Endothelial cell of umbilical vein (primary cell): ENCODE results near the gene DOCK4. TPM values are rescaled to one million over a fixed set of nuclear protein-coding genes. Genes with fewer than 3 reads are reported as not detected.

Experiments
- BruUV-seq: library from RNA; stranded (reverse); fragments of 400-500 nt; replicated peaks from 2 replicates; lab custom pipeline; 2021; lab: Mats Ljungman, UMichigan
- CTCF ChIA-PET: fragments of 300-600, 350-600 bp; sonication (Branson Sonifier 250); formaldehyde crosslinking; loops from one replicate; lab custom pipeline; 2021; ENCODE audit warnings: antibody characterized with exemption, inconsistent platforms; lab: Charles Lee
- POLR2A ChIA-PET: fragments of 300-600, 350-600 bp; sonication (Branson Sonifier 250); formaldehyde crosslinking; loops from one replicate; lab custom pipeline; 2021; ENCODE audit warnings: antibody characterized with exemption, inconsistent platforms; lab: Charles Lee
- DNase-seq: peaks from one replicate; pipeline ENCODE4 v3.0.0-alpha.2; 2011; ENCODE audit warnings: low read depth, low spot score
- FAIRE-seq: peaks from 2 replicates; lab custom pipeline; 2011; peaks lifted over from hg19 to GRCh38; lab: Jason Lieb, UNC
- H2AFZ ChIP-seq: 2 replicates; pipeline ENCODE4 v1.6.0; 2012; ENCODE audit warnings: low read depth, low read length, control low read depth, inconsistent platforms
- H3K27ac ChIP-seq: 2 replicates; pipeline ENCODE4 v1.5.1; 2011; ENCODE audit warnings: low read depth, mild to moderate bottlenecking, control low read depth, low read length, moderate library complexity; ENCODE audit not compliant: insufficient read depth
- H3K27me3 ChIP-seq, 2 experiments: 2 replicates each; pipeline versions ENCODE4 v1.6.0 to v1.6.1; 2011; ENCODE audit warnings: low read length in 2 of 2, mixed read lengths in 1 of 2; ENCODE audit not compliant: control insufficient read depth in 2 of 2, insufficient read depth in 2 of 2
- H3K36me3 ChIP-seq, 2 experiments: 2 replicates in 1 of 2; 3 replicates in 1 of 2; pipeline ENCODE4 v1.5.1; 2011; ENCODE audit warnings: low read length in 2 of 2, mild to moderate bottlenecking in 1 of 2, moderate library complexity in 1 of 2; ENCODE audit not compliant: control insufficient read depth in 2 of 2, insufficient read depth in 2 of 2; ENCODE audit errors: extremely low read depth in 1 of 2
- H3K4me1 ChIP-seq: 3 replicates; pipeline ENCODE4 v1.5.1; 2011; ENCODE audit warnings: mild to moderate bottlenecking, low read length; ENCODE audit not compliant: control insufficient read depth, insufficient read depth; ENCODE audit errors: extremely low read depth
- H3K4me2 ChIP-seq: 2 replicates; pipeline ENCODE4 v1.6.1; 2011; ENCODE audit warnings: low read length, control low read depth, mixed read lengths; ENCODE audit not compliant: insufficient read depth
- H3K4me3 ChIP-seq, 3 experiments: fragments of 200-600 bp in 1 of 3; sonication (generic), shearing (Covaris generic) in 1 of 3; replicated peaks in 1 of 3; 2 replicates each; pipeline ENCODE4 v1.5.1; 2011 to 2016; ENCODE audit warnings: control low read depth in 3 of 3, low read length in 3 of 3, mild to moderate bottlenecking in 2 of 3, inconsistent platforms in 1 of 3, low read depth in 1 of 3, moderate library complexity in 1 of 3; ENCODE audit not compliant: insufficient read depth in 1 of 3
- H3K79me2 ChIP-seq: 2 replicates; pipeline ENCODE4 v1.6.0; 2012; ENCODE audit warnings: low read length, inconsistent platforms; ENCODE audit not compliant: control insufficient read depth, insufficient read depth
- H3K9ac ChIP-seq: replicated peaks from 2 replicates; pipeline ENCODE3; 2011; ENCODE audit warnings: low read length, control low read depth; ENCODE audit not compliant: insufficient read depth; ENCODE audit errors: extremely low read depth
- H3K9me1 ChIP-seq: replicated peaks from 3 replicates; pipeline ENCODE4 v1.6.0; 2011; ENCODE audit warnings: mild to moderate bottlenecking, low read length; ENCODE audit not compliant: control insufficient read depth, insufficient read depth; ENCODE audit errors: extremely low read depth
- H3K9me3 ChIP-seq: replicated peaks from 2 replicates; pipeline ENCODE4 v1.5.1; 2012; ENCODE audit warnings: low read length, inconsistent platforms; ENCODE audit not compliant: control insufficient read depth, insufficient read depth
- H4K20me1 ChIP-seq: replicated peaks from 2 replicates; pipeline ENCODE3; 2011; ENCODE audit warnings: mild to moderate bottlenecking, low read length; ENCODE audit not compliant: control insufficient read depth, insufficient read depth; ENCODE audit errors: extremely low read depth
- EZH2 ChIP-seq: IDR thresholded peaks from 2 replicates; pipeline ENCODE4 v1.6.1; 2012; ENCODE audit warnings: borderline replicate concordance, low read depth, mild to moderate bottlenecking, moderate library complexity, low read length, inconsistent platforms; ENCODE audit not compliant: severe bottlenecking
- FOS ChIP-seq: IDR thresholded peaks from 2 replicates; pipeline ENCODE4 v1.6.1; 2011; ENCODE audit warnings: mild to moderate bottlenecking, low read length, moderate library complexity, borderline replicate concordance; ENCODE audit not compliant: insufficient read depth
- GATA2 ChIP-seq: IDR thresholded peaks from 2 replicates; pipeline ENCODE4 v1.7.0; 2011; ENCODE audit warnings: low read depth, mild to moderate bottlenecking, moderate library complexity, mixed read lengths, low read length; ENCODE audit not compliant: insufficient read length, insufficient read depth
- JUN ChIP-seq: IDR thresholded peaks from 2 replicates; pipeline ENCODE4 v1.6.1; 2011; ENCODE audit warnings: borderline replicate concordance, low read depth; ENCODE audit not compliant: insufficient read length, insufficient read depth
- MYC ChIP-seq: IDR thresholded peaks from one replicate; pipeline ENCODE4 v1.6.1; 2011; ENCODE audit warnings: mild to moderate bottlenecking, low read depth, low read length
- POLR2A ChIP-seq: IDR thresholded peaks from 2 replicates; pipeline ENCODE4 v1.6.1; 2012; ENCODE audit warnings: low read depth, mild to moderate bottlenecking, control low read depth, low read length
- POLR2AphosphoS5 ChIP-seq: IDR thresholded peaks from 2 replicates; pipeline ENCODE4 v1.6.1; 2012; ENCODE audit warnings: low read depth, mild to moderate bottlenecking, control low read depth, low read length, moderate library complexity; ENCODE audit not compliant: insufficient read depth
- dilution Hi-C: fragments of 300-500 bp; cut with MboI; formaldehyde crosslinking; loops from one replicate; pipeline ENCODE4 v1.15.0; 2019; ENCODE audit warnings: low sequenced_read_pairs; ENCODE audit not compliant: extremely low pct_ligation_motif_present
- intact Hi-C: fragments of 100-400 bp; cut with micrococcal nuclease; formaldehyde crosslinking; loops from one replicate; pipeline ENCODE4 v1.10.0; 2022
- polyA plus RNA-seq, 4 experiments: library from polyadenylated mRNA; depleted of rRNA in 3 of 4; stranded (reverse) in 3 of 4; unstranded in 1 of 4; fragments of >200 nt; gene quantifications; 2 replicates each; pipeline versions ENCODE4 v1.2.1 to v1.2.3, GENCODE V29; 2011 to 2012; ENCODE audit warnings: missing spikeins in 1 of 4
- total RNA-seq: library from RNA; stranded (reverse); gene quantifications from 2 replicates; pipeline ENCODE4 v1.2.3, GENCODE V29; 2021
- TF ChIP-seq, protein P1 (sequence below): IDR thresholded peaks from 2 replicates; pipeline ENCODE4 v1.6.1; 2011; ENCODE audit not compliant: insufficient read depth, insufficient read length
- TF ChIP-seq, protein P2 (sequence below), 2 donors: IDR thresholded peaks; 1 replicate in 1 of 2; 2 replicates in 1 of 2; pipeline ENCODE4 v1.5.1; 2011; ENCODE audit warnings: low read length in 2 of 2, mild to moderate bottlenecking in 2 of 2, moderate library complexity in 2 of 2, control low read depth in 1 of 2, inconsistent platforms in 1 of 2, low read depth in 1 of 2; ENCODE audit not compliant: insufficient read depth in 1 of 2; ENCODE audit errors: extremely low read depth in 1 of 2

Gene DOCK4
- total and polyA plus RNA-seq, 2 donors (not counting 3 experiments of a cell fraction or from before 2014, with no cell fraction given), result 47.4 to 164 TPM

GRCh38 chr7:111734954-111735660, 471.1 kb downstream of the DOCK4 start:
- TF ChIP-seq JUN (no peak), FOS (no peak), GATA2 (no peak), MYC (no peak), EZH2 (no peak), POLR2AphosphoS5 (no peak), POLR2A (no peak)
- TF ChIP-seq, protein P1, sequence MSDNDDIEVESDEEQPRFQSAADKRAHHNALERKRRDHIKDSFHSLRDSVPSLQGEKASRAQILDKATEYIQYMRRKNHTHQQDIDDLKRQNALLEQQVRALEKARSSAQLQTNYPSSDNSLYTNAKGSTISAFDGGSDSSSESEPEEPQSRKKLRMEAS, result no peak
- TF ChIP-seq, protein P2, sequence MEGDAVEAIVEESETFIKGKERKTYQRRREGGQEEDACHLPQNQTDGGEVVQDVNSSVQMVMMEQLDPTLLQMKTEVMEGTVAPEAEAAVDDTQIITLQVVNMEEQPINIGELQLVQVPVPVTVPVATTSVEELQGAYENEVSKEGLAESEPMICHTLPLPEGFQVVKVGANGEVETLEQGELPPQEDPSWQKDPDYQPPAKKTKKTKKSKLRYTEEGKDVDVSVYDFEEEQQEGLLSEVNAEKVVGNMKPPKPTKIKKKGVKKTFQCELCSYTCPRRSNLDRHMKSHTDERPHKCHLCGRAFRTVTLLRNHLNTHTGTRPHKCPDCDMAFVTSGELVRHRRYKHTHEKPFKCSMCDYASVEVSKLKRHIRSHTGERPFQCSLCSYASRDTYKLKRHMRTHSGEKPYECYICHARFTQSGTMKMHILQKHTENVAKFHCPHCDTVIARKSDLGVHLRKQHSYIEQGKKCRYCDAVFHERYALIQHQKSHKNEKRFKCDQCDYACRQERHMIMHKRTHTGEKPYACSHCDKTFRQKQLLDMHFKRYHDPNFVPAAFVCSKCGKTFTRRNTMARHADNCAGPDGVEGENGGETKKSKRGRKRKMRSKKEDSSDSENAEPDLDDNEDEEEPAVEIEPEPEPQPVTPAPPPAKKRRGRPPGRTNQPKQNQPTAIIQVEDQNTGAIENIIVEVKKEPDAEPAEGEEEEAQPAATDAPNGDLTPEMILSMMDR (IDR thresholded peaks at IDR 0.05; ENCODE audit: extremely low read depth in 1 of 2, insufficient read depth in 1 of 2, low read depth in 1 of 2, low read length in 2 of 2), result no peak
- Histone ChIP-seq H3K9me1 (no peaks in the 10 kb centered on the region), H3K4me3 (no peak overlapping the region), H3K27me3 (no peaks in the 10 kb centered on the region), H3K79me2 (no peaks in the 10 kb centered on the region), H2AFZ (no peak overlapping the region), H3K36me3 (peaks cover 35 to 48% of the 10 kb centered on the region in 2 experiments), H3K9me3 (no peaks in the 10 kb centered on the region), H4K20me1 (no peaks in the 10 kb centered on the region), H3K27ac (no peak overlapping the region), H3K4me1 (peaks cover 10% of the 10 kb centered on the region), H3K4me2 (no peak overlapping the region), H3K9ac (no peak overlapping the region)
- BruUV-seq, result no TSS peak
- DNase-seq, result no peak
- dilution Hi-C loops, result no loop called here
- FAIRE-seq, result no peak
- intact Hi-C loops, result loop anchor here (1.0 to 10.0 kb wide), 7 partner anchors 173 to 1890 kb away; partner anchors contain the start of genes IMMP2L and LSMEM1
- CTCF ChIA-PET, result interaction anchor here (1.0 to 1.5 kb wide), 2 partner anchors 8 to 18 kb away, joined by 3 to 7 read pairs; no protein-coding TSS in a partner anchor
- POLR2A ChIA-PET, result no interaction called here
